Activated CD4-positive, CD25-positive, alpha-beta regulatory T cell treated with anti-CD3 and anti-CD28 coated beads, Interleukin-2, amount 50 U/mL, for 16 hours (primary cell): ENCODE results near the gene KRAS.
"Not testable (repeated sequence)": the region's sequence is repeated elsewhere in the genome, so short reads cannot be mapped to it uniquely, and the experiment has no call there.

ENCODE experiments used
- DNase-seq: peaks from one replicate; pipeline ENCODE4 v3.0.0-alpha.2; 2020; ENCODE audit warnings: low read depth, low spot score

The KRAS gene

GRCh38 chr12:25250744-25251730, at the start of gene KRAS:
KRAS (minus strand) TSS chr12:25250929.
- DNase-seq, result peak; percentile 78

- no peak for DNase-seq
Measured at GRCh38 chr12:25296381-25296780, 45.7 kb upstream of the KRAS start.

- no peak for DNase-seq
Measured at GRCh38 chr12:25295361-25295760, 44.6 kb upstream of the KRAS start.

GRCh38 chr12:25293653-25294052, 42.9 kb upstream of the KRAS start:
- no peak for DNase-seq

DNA sequence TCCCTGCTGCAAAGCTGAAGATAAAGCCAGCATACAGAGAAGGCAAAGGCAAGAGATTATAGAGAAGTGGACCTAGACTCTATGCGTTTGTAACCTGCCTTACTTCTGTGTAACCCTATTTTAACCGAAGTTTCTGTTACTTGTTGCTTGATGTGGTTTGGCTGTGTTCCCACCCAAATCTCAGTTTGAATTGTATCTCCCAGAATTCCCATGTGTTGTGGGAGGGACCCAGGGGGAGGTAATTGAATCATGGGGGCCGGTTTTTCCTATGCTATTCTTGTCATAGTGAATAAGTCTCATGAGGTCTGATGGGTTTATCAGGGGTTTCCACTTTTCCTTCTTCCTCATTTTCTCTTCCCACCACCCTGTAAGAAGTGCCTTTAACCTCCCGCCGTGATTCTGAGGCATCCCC, 42.1 kb upstream of the KRAS start:
- DNase-seq, result not testable (repeated sequence)

GRCh38 chr12:25287610-25288009, 36.9 kb upstream of the KRAS start:
- no peak for DNase-seq

GRCh38 chr12:25286837-25287236, 36.1 kb upstream of the KRAS start:
- DNase-seq, result no peak

DNA sequence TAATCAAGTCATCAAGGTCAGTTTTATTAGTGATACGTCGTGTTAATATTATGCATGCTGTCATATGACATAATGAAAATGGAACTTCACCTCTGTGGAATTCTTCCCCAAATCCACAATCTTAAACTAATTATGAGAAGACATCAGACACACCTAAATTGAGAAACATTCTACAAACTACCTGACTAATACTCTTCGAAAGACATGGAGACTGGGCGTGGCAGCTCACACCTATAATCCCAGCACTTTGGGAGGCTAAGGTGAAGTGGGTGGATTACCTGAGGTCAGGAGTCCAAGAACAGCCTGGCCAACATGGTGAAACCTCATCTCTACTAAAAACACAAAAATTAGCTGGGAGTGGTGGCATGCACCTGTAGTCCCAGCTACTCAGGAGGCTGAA, 33.3 kb upstream of the KRAS start:
- no peak for DNase-seq

DNA sequence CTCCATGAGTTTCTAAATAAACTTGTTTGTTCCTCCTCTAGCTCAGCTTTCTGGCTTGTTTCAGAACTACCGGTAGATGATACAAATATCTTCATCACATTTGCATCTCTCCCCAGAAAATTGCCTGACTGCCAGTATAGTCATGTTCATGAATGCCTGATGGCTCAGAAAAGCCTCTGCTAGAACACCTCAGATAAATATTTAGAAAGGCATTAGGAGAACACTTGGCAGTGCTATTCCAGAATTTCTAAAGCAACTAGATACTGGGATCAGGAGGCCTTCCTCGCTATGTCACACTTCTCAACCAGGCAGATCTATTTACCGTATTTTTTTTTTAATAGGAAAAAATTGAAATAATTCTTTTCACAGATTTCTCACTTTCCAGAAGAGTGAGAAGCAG, 32.3 kb upstream of the KRAS start:
- no peak for DNase-seq

DNA sequence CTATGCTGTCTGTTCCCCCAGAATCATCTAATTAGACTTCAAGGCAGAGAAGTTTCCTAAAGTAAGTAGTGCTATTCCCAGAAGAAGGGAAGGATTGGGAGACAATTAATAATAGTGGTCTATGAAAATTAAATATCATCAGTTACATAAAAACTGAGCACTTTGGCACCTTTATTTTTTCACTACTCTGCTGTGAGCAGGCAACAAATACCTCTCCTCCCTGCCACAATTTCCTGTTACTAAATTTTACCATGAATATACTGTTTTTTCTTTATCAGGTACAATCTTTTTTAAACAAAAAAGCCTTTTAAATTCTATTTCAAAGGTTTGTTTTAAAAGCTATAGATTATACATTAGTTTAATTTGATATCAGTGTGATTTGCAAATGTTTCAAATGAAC, 29.4 kb upstream of the KRAS start:
- no peak for DNase-seq

DNA sequence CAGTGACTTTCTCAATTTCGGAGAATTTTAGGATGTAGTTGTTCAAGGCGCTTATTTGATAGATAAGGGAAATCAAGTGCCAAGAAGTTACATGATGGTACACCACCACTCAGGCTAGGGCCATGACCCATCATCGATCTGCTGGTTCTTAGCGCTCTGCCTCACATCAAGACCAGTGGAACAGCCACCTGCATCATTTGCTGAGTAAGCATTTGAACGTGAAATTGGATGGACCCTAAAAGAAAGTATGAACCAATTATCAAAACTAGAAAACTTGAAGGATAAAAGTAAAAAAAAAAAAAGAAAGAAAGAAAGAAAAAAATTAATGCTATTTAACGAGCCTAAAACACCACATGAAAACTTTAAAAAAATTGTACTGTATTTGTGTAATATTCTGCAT, 27.5 kb upstream of the KRAS start:
- no peak for DNase-seq

DNA sequence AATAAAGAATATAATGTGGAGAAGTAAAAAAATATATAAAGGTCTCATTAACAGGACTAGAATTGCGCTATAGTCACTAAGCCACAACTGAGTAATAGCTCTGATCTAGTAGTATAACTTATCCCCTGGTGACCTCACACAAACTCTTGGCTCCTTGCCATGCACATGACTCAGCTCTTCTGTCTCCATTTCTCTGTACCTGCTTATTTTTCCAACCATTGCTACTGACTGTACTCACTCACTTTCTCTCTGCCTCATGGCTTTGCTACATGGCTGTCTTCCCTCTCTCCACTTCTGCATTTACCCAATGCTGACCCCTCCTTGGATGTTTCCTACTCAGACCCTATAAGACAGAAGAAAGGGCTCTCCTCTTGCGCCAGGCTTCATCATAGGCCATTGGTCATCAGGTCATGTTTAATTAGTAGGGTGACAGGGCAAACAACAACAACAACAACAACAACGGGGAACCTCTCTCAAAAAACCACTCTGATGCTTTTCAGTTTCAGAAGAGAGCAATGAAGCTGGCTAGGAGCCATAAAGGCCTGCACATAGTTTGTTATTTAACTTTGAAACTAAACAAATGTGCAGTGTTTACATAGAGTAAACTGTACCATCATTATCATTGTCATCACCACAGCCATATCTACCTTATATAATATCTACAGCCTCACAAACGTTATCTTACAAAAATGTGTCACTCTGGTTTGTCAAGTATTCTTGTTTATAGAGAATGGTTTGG, 25.6 kb upstream of the KRAS start:
- no peak for DNase-seq

- DNase-seq, result no peak
Measured at GRCh38 chr12:25271486-25272098, 20.9 kb upstream of the KRAS start.

DNA sequence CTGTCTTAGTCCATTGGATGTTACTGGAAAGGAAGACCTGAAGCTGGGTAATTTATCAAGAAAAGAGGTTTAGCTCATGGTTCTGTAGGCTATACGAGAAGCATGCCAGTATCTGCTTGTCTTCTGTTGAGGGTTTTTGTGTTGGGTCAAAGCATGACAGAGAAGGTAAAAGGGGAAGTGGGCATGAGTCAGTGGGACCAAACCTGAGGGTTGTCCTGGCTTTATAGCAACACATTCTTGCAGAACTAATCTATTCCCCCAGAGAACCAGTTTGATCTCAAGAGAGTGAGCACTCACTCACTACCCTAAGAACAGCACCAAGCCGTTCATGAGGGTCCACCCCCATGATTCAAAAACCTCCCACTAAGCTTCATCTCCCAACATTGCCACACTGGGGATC, 19.0 kb upstream of the KRAS start:
- DNase-seq, result no peak

GRCh38 chr12:25266497-25266896, 15.8 kb upstream of the KRAS start:
- no peak for DNase-seq

DNA sequence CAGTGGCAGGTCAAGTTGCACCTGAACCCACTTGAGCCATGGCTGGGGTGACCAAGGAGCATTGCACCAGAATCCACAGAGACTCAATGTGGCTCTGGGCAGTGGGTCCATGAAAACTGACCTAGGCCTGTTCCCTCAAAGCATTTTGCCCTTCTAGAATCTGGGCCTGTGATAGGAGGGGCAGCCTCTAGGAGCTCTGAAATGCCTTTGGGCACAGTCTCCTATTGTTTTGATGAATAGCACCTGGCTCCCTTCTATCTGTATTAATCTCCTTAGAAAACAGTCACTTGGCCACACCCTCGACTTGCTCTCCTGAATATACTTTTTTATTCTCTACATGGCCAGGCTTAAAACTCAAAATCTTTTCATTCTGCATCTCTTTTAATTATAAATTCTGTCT, 14.1 kb upstream of the KRAS start:
- no peak for DNase-seq

GRCh38 chr12:25264114-25264513, 13.4 kb upstream of the KRAS start:
- no peak for DNase-seq

GRCh38 chr12:25263594-25263993, 12.9 kb upstream of the KRAS start:
- DNase-seq, result no peak

- no peak for DNase-seq
Measured at GRCh38 chr12:25262389-25263074, 11.8 kb upstream of the KRAS start.

GRCh38 chr12:25257590-25258324, 7.0 kb upstream of the KRAS start:
- DNase-seq, result no peak

DNA sequence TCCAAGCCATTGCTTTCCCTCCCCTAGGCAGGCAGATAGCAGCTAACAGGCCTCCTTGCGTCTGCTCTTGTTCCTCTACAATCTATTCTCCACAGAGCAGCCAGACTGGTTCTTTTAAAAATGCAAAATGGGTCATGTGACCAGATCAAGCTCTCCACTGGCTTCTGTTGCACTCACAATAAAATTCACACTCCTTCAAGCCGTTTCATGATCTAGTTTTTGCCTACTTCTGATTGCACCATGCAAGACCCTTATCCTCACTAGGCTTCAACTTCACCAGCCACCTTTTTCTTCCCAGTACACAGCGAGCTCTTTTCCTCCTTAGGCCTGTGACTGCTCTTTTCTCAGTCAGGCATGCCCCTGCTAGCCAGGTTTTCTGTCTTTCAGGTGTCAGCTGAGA, 6.1 kb upstream of the KRAS start:
- DNase-seq, result no peak
